ENCODE results near the gene TNIP2.
A peak's percentile ranks its signal among the peaks of the same experiment; 100 is the strongest.
"Not testable (repeated sequence)": the region's sequence is repeated elsewhere in the genome, so short reads cannot be mapped to it uniquely, and the experiment has no call there.

TNIP2 gene

DNA sequence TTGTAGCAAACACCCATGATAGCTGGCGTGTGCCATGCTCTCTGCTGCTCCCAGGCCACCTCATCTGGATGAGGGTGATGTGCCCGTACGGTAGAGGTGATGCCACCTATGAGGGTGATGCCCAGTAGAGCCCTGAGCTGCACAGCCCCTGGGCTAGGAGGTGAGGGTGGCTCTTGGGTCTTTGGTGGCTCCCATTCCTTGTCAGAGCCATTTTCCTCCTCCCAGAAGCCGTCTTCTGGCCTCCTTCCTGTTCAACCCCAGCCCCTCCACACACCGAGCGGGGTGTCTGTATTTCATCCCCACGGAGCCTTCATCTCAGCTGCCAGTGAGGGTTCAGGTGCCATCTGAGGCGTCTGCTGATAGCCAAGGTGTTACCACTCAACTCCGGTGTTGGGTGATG is 12.0 kb upstream of the TNIP2 start:
- DNase-seq (ENCODE audit: low read depth in 2 of 2): no peak

DNA sequence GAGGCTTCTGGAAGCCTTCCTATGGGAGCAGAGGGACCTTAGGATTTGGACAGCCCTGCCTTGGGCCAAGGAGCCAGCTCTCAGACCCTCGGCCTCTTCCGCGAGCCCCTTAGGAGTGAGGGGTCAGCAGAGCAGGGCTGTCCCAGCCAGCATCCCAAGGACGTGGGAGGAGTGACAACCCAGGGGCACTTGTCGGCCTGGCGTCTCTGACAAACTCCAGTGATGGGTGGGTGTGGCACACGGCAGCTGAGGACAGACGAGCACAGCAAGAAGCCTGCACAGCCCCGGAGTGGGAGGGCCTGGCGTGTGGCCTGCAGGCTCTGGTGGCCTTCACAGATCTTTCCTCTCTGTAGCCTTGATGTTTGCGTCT is 11.6 kb upstream of the TNIP2 start:
- no peak for DNase-seq (ENCODE audit: low read depth in 2 of 2)

DNA sequence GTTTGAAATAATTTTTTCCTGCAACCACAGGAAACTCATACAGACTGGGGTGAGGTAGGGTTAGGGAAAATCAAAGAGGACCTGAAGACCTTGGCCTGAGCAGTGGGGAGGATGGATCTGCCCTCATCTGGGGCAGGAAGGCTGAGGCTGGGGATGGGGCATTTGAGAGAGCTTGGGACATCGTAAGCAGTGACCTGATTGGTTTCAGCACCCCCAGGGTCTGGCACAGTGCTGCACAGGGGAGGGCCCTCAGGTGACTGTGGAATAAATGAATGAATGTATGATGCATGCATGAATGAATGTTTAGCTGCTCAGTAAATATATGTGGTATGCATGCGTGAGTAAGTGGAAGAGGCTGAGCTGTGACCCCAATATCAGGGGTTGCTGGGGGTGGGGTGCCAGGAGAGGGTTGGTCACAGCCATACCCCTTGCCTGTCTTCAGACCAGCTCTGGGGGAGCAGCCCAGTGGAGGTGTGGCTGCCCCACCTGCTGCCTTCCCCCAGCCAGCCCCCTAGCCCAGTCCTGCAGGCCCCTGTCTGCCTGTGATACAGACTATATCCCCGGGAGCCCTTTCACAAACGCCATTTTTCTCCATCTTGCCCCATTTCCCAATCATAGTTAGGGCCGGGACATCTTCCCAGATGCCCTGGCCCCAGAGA is 11.0 kb upstream of the TNIP2 start:
- no peak for DNase-seq (ENCODE audit: low read depth in 2 of 2)

- DNase-seq (ENCODE audit: low read depth in 2 of 2): no peak
These were observed 9.8 kb upstream of the TNIP2 start for GRCh38 chr4:2765832-2766526.

- no peak for DNase-seq (ENCODE audit: low read depth in 2 of 2)
These were observed 7.4 kb upstream of the TNIP2 start for GRCh38 chr4:2763511-2763967.

- not testable (repeated sequence) for DNase-seq (ENCODE audit: low read depth in 2 of 2)
These were observed 6.6 kb upstream of the TNIP2 start for GRCh38 chr4:2762486-2763370.

GRCh38 chr4:2762048-2762447 is 5.9 kb upstream of the TNIP2 start:
- DNase-seq (ENCODE audit: low read depth in 2 of 2): no peak

DNA sequence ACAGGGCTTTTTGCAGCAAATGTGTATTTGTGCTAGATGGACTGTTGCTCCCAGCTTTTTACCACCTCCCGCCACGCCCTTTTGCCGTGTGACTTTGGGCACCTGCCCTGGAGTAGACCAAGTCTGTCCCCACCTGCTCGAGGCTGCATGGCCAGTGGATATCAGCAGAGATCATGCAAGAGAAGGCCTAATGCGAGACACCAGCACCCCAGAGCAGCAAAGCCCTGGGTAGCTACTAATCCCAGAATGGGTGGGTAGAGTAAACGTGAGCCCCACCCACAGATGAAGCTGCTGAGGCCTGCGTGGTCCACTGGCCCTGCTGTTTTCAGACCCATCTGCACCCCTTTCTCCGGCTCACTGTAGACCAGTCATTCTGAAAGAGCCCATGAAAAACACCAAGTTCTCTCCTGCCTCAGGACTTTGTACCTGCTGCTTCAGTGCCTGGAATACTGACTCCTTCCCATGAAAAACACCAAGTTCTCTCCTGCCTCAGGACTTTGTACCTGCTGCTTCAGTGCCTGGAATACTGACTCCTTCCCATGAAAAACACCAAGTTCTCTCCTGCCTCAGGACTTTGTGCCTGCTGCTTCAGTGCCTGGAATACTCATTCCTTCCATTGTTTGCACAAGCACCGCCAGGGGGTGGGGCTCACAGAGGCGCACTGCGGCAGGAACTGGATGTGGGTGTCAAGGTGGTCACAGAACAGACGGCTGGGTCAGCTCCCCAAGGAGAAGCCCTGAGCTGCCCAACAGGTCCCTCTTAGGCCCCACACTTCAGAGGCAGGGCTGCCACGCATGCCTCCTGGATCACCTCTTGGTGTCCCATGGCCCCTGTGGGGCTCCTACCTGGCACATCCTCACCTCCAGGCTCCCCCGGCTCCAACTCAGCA is 5.1 kb upstream of the TNIP2 start:
- DNase-seq (ENCODE audit: low read depth in 2 of 2): no peak

DNA sequence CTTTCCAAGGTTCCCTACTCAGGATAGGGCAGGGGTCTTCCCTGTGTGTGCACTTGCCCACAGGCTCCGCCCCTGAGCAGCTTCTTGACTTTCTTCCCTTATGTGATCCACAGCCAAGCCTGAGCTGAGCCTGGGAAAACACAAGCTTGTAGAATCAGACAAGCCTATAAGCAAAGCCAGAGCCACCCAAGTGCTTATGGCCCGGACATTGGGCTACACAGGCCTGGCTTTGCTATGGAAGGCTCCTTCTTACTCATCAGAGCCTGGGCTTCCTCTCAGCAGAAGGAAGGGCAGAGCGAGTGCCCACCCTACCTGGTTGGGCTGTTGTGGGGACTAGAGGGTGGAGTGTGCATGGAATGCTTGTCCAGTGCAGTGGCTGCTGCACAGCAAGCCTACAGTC is 1.3 kb upstream of the TNIP2 start:
- DNase-seq (ENCODE audit: low read depth in 2 of 2): no peak

- no peak for DNase-seq (ENCODE audit: low read depth in 2 of 2)
These were observed 685 bp upstream of the TNIP2 start for GRCh38 chr4:2756691-2757350.

- no peak for DNase-seq (ENCODE audit: low read depth in 2 of 2)
These were observed 1.0 kb downstream of the TNIP2 start for GRCh38 chr4:2754848-2755819.

GRCh38 chr4:2753436-2753835 is 2.7 kb downstream of the TNIP2 start:
- no peak for DNase-seq (ENCODE audit: low read depth in 2 of 2)

GRCh38 chr4:2750719-2751605 is 5.2 kb downstream of the TNIP2 start:
- no peak for DNase-seq (ENCODE audit: low read depth in 2 of 2)

- DNase-seq (ENCODE audit: low read depth in 2 of 2): no peak
These were observed 9.0 kb downstream of the TNIP2 start for GRCh38 chr4:2746891-2747695.

DNA sequence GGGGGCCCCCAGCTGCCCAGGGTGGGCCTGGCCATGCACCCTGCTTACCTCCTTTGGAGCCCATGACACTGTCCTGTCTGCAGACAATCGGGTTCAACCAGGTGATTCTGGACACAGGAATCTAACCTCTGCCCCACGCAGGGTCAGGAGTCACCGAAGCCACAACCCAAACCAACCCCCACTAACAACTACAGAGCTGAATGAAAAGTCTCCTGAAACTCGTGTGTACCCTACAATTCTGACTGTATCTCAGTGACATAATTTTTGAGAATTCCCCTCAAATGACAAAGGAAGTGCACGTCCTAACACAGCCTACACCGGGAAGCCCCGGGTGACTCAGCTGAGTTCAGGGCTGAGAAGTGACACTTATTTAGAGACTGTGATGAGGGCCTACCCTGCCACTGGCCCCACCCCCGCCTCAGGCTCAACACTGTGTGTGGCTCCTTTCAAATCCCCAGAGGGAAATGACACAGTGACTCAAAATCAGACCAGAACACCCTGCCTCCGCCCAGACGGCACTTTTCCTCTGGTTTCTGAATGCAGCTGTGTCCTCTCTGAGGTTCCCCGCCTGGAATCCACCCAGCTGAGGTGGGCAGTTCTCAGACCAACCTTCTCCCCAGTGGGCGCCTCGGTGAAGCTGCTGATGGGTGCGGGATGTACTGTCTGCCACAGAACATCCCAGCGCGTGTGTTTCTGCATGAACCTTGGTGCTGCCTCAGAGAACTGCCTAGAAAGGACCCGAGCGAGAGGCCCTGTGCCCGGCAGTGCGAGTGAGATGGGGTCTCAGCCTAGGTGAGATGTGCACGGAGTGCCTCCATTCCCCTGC is 9.9 kb downstream of the TNIP2 start:
- DNase-seq (ENCODE audit: low read depth in 2 of 2): peak; percentile 85 to 93

DNA sequence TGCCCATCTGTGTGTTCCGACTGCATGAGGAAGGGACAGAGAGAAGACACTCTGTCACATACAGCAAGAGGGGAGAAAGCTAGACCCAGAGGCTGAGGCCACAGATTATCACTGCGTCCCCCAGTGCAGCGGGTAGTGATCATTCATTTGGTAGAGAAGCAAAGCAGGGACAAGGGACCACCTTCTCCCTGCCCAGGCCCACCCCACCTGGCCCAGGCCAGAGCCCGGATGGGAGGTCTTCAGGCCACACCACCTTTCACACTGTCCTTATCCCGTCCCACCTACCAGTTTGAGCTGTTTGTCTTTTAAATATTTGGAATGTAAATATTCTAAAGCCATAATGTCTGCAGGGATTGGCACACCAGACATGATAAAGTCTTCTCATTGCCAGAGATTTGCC is 10.6 kb downstream of the TNIP2 start:
- no peak for DNase-seq (ENCODE audit: low read depth in 2 of 2)

Measured in stimulated activated CD4-positive, alpha-beta T cell treated with anti-CD3 and anti-CD28 coated beads, Interleukin-12 subunit alpha, Interleukin-12 subunit beta, amount 100 ng/mL, for 24 hours (primary cell).